ENCODE results near the gene LARP4B.

Gene LARP4B

DNA sequence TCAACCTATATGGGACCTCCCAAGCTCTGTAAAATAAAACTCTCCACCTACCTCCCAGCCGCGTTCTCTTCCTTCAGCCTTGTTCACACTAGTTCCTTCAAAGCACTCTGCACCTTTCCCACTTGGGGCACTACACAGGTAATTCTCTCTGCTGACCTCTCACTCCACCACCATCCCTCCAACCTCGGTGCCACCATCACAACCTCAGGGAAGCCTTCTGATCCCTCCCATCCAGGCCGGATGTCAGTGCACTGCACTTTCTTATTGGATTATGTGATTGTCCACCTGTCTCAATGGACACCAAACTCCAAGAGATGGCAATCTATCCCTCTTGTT, 7.0 kb downstream of the LARP4B start:
- DNase-seq (ENCODE audit: low read depth, low spot score): no peak

DNA sequence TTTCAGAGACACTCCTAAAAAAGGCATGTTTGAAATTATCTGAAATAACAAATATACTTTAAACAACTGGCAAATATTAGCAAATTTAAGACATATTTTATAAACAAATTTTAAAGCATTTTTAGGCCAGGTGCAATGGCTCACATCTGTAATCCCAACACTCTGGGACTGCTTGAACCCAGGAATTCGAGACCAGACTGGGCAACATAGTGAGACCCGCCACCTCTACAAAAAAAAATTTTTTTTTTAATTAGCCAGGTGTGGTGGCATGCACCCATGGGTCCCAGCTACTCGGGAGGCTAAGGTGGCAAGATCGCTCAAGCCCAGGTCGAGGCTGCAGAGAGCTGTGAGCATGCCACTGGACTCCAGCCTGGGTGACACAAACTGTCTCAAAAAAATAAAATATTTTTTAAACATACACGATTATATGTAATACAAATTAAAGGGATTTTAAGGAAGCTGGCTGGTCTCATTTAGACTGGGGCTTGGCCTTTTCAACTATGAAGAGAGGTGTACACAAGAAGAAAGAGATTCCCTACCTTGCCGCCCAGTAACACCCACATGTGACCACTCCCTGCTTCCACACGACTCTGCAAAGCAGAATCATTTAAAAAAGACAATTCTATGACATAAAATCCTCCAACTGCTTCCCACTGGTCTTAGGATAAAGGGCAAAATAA, 7.5 kb downstream of the LARP4B start:
- DNase-seq (ENCODE audit: low read depth, low spot score): no peak

DNA sequence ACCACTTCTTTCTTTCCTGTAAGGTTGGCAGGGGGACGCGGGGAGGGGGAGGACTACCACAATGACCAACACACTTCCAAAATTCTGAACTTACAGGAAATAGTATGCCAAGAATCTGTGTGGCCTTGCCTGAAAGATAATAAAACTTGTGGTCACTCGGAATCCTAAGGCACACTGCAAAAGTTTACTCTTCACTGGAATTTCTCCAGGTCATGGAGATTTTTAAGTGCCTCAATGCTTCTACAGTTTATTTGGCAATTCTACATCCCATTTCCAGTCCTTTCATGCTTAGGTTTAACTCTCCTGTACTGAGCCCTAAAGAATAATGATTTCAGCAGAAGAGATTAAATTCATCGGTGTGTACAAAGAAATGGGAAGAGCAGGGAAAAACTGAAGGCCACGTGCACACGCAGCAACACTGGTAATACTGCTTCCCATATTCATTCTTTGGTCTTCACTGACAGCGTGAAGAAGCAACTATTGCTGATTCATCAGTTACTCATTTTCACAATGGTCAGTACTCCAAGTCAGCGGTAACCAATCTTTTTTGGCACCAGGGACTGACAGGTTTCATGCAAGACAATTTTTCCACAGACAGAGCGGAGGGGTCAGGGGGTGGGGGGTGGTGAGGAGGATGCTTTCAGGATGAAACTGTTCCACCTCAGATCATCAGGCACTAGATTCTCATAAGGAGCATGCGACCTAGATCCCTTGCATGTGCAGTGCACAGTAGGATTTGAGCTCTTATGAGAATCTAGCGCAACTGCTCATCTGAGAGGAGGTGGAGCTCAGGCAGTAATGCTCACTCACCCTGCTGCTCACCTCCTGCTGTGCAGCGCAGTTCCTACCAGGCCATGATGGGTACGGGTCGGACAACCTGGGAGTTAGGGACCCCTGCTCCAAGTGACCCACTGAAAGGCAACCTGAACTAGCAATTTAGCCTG, 9.8 kb downstream of the LARP4B start:
- DNase-seq (ENCODE audit: low read depth, low spot score): peak; percentile 79

DNA sequence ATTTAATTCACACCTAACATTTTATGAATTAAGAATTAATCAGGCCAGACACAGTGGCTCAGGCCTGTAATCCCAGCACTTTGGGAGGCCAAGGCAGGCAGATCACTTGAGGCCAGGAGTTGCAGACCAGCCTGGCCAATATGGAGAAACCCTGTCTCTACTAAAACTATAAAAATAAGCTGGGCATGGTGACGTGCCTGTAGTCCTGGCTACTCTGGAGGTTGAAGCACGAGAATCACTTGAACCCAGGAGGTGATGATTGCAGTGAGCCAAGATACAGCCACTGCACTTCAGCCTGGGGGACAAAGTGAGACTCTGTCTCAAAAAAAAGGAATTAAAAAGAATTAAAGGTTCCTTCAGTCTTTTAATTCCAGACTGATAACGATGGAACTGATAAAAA, 11.1 kb downstream of the LARP4B start:
- no peak for DNase-seq (ENCODE audit: low read depth, low spot score)

DNA sequence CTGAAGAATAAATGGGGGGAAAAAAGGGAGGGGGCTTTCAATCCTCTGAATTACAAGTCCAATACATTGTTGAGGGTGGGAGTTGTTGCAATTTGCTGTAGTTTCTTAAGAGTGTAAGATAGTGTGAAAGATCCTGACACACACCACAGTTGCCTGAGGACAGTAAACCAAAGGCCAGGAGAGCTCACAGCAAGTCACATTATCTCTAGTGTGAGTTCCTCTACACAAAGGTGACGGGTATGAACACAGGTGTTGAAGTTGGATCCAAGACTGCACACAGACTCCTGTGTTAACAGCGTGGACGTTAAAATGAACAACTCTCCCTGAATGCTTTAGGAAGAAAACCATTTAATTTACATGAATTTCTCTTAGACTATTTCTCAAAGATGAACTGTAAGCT, 12.0 kb downstream of the LARP4B start:
- no peak for DNase-seq (ENCODE audit: low read depth, low spot score)

DNA sequence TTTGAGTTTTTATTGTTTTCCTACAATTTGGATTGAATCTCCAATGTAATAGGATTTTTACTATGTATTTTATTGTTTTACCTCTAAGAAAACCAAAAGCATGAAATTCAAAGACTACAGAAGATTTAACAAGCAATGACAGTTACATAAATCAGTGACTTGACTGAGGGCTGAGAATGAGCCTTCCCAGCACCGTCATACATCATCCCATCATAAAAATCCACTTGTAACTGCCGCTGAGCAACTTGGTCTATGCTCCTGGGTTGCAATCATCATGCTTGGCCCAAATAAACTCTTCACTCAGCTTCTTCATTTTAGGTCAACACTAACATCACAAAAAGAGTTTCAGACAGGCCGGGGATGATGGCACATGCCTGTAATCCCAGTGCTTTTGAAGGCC, 13.5 kb downstream of the LARP4B start:
- DNase-seq (ENCODE audit: low read depth, low spot score): no peak

DNA sequence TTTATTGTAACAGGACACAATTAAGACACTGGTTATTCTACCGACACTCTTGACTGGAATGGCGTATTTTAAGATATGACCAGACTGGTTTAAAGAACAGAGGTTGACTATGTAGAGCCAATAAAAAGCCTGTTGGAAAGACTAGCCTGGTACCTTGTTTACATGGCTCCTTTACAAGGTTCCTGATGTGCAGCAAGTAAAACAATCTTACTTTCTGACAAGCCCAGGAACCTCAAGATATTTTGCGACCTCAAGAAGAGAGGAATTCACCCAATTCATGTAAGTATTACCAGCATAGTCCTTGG, 14.1 kb downstream of the LARP4B start:
- DNase-seq (ENCODE audit: low read depth, low spot score): no peak

DNA sequence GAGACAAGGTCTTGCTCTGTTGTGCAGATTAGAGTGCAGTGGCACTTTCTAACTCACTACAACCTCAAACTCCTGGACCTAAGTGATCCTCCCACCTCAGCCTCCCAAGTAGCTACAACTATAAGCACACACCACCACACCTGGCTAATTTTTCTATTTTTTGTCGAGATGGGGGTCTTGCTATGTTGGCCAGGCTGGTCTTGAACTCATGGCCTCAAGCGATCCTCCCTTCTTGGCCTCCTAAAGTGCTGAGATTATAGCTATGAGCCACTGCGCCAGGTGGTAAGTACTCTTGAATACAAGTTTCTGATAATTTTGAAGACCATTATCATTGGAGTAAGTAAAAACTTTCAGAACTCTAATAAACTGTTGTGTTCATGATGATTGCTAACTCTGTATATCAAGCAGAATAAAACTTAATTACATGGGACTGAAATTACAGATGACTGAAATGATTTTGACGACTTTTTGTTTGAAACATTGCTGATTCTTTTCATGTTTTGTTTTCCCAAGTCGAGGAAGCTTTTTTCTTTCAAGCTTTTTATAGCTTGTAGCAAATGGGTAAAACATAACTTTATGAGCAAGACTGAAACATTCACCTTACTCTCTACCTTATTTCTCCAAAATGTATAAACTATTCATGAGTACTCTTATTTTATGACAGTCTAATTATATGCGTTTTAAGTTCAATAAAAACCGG, 14.6 kb downstream of the LARP4B start:
- DNase-seq (ENCODE audit: low read depth, low spot score): no peak

DNA sequence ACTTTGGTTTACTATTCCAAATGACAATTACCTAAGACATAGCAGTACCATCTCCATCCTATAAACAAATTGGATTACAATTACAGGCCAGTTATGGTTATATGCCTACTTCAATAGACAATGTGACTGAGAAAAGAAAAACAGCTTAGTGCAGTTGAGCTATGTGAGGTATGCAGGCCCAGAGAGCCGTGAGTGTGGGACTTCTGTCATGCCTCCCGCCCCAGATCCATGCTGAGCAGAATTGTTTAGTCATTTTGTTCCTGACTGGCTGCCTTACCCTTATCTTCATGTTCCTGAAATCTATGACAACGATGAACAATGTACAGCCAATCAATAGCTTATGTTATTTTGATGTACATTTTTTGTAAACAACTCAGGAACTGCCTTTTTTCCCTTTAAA, 21.7 kb downstream of the LARP4B start:
- DNase-seq (ENCODE audit: low read depth, low spot score): peak; percentile 83

DNA sequence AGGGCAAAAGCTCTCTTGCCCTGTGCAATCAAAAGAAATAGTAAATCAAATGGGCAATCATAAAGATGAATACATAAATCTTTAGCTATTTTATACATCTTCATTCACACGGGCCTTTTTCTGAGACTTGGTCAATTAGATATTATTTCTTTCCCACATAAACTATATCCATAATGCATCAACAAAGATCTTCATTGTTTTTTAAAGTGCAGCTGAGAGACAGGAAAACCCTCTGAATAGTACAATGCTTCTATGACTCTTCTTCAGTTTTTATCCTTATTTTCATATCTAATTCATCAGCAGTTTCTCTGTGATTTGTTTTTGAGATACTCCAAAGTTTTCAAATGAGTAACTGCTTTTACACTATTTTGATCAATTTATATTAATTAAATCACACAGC, 25.5 kb downstream of the LARP4B start:
- no peak for DNase-seq (ENCODE audit: low read depth, low spot score)

DNA sequence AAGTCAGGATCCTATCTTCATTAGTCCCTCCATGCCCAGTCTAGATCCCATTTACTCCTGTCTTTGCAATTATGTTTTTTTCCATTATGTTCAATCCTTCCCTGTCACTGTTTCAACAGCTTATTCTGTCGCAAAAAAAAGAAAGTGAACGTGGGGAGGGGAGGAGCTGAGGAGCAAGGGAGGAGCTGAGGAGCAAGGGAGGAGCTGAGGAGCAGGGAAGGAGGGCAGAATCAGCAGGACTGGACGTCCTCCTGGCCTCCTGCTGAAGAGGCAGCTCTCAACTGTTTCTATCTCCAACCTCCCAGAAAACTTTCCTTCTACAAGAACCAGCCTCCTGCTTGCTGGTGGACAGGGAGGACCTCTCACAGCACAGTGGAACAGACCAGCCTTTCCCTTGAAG, 26.0 kb downstream of the LARP4B start:
- DNase-seq (ENCODE audit: low read depth, low spot score): no peak

DNA sequence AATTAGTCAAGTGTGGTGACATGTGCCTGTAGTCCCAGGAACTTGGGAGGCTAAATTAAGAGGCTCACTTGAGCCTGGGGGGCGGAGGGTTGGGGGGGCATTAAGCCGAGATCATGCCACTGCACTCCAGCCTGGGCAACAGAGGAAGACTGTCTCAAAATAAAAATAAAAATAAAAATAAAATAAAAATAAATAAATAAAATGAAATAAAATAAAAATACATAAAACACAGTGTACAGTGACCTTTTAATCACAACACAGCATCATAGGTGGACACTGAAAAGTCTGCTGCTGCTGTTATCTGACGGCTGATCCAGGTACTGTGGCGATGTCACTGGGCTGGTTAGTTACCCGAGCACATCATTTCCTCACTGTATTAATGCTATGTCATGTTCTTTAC, 27.1 kb downstream of the LARP4B start:
- DNase-seq (ENCODE audit: low read depth, low spot score): no peak

DNA sequence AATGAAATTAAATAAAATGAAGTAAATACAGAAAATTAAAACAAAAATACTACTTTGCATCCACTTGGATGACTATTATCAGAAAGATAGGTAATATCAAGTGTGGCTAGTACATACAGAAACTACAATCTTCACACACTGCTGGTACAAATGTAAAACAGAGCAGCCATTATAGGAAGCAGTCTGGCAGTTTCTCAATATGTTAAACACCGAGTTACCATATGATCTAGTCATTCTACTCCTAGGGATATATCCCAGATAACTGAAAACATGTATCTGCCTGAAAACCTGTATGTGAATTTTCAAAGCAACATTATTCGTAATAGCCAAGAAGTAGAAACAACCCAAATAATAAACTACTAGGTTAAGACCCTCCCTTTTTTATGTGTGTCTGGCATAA, 33.4 kb downstream of the LARP4B start:
- DNase-seq (ENCODE audit: low read depth, low spot score): no peak

DNA sequence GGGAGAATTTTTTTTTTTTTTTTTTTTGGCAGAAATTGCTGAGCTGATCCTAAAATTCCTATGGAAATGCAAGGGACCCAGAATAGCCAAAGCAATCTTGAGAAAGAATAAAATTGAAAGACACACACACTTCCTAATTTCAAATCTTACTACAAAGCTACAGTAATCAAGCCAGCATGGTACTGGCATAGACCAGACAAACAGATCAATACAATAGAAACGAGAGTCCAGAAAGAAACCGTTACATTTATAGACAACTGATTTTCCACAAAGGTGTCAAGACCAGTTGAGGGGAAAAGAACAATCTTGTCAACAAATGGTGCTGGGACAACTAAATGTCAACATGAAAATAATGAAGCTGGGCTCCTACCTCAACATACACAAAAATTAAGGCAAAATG, 34.5 kb downstream of the LARP4B start:
- DNase-seq (ENCODE audit: low read depth, low spot score): no peak

DNA sequence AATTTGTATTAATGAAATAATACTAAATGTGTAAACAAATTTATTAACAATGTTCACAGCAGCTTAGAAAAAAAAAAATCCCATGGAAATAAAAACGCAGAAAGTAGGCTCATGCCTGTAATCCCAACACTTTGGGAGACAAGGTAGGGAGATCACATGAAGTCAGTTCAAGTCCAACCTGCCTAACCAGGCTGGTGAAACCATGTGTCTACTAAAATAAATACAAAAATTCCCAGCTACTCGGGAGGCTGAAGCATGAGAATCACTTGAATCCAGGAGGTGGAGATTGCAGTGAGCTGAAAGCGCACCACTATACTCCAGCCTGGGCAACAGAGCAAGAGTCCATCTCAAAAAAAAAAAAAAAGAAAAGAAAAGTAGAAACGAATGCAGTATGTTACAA, 36.2 kb downstream of the LARP4B start:
- DNase-seq (ENCODE audit: low read depth, low spot score): no peak

DNA sequence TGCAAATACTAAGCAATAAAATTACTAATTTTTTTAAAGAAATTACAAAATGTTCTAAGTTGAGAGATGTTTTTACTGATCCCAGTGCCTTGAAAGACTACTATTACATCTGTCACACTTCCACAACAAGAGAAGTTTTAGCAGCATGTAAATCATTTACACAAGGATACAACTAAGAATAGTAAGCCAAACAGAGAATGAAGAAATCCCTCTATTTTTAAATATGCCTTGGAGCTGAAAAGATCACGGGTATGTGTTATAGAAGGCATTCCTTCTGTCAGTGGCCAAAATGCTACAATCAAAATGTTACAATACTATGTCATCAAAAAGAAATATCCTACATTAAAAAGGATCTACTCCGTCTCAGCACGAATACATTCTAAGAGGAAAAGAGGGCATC, 52.6 kb downstream of the LARP4B start:
- DNase-seq (ENCODE audit: low read depth, low spot score): no peak

DNA sequence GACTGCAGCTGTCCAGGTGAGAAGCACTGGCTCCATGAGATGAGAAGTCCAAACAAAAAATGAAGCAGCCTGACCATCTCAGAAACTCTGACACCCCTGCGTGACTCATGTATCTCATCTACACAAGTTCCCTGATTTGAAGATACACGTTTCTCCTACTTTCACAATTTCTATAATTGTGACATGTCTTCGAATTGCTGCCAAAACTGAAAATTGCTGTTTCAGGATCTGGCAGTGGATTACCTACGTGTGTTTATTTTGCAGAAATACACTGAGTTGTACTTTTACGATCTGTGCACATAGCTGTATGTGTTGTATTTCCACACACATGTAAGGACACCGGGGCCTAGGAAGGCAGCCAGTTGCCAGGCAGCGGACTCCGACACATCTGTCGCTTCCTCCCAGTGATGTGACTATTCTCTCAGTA, 53.2 kb downstream of the LARP4B start:
- DNase-seq (ENCODE audit: low read depth, low spot score): no peak

DNA sequence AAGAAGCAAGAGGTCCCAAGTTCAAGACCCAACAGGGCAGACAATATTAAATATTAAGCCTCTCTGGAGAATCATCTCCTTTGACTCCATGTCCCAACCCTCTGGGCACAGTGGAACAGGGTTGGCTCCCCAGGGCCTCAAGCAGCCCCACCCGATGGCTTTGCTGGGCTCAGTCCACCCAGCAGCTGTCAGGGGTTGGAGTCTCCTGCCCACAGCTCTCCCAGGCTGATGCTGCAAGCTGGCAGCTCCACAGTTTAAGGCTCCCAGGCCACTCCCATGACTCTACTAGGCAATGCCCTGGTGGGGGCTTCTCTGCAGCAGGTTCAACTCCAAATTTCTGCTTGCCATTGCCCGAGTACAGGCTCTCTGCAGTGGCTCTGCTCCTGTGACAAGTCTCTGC, 55.1 kb downstream of the LARP4B start:
- DNase-seq (ENCODE audit: low read depth, low spot score): no peak

DNA sequence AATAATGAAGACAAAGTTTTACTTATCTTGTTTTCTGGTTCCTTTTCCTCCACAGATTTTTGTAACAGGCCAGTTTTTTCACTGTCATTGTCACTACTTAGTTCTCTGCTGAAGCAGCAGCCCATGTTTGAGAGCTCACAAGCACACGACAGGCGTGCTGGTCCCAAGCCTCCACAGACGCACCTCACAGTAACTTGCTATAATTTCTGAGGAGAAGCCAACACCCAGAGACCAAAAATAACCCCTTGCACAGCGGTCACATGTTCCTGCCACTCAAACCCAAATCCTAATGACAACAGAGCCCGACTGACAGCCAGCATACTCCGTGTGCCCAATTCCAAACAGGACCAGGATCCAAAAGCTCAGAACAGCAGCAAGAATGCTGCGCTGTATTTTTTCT, 58.5 kb downstream of the LARP4B start:
- DNase-seq (ENCODE audit: low read depth, low spot score): no peak

DNA sequence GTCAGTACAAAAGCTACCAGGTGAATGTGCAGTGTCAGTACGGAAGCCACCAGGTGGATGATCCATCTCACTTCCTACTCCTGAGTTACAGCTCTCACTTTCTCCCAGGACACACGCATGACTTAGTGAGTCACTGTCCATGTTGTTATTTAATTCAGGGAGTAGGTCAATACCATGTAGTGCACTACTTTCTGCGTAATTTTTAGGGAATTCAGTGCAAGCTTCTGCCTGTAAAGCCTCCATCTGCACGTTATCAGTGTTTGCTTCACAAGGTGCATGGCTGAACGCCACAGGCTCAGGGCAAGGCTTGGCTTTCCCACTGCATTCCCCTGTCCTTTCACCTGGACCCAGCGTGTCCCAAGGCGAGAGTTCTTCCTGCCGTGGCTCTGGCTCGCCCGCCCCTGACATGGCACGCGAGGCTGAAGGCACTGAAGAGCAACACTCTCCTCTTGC, 59.5 kb downstream of the LARP4B start:
- no peak for DNase-seq (ENCODE audit: low read depth, low spot score)

DNA sequence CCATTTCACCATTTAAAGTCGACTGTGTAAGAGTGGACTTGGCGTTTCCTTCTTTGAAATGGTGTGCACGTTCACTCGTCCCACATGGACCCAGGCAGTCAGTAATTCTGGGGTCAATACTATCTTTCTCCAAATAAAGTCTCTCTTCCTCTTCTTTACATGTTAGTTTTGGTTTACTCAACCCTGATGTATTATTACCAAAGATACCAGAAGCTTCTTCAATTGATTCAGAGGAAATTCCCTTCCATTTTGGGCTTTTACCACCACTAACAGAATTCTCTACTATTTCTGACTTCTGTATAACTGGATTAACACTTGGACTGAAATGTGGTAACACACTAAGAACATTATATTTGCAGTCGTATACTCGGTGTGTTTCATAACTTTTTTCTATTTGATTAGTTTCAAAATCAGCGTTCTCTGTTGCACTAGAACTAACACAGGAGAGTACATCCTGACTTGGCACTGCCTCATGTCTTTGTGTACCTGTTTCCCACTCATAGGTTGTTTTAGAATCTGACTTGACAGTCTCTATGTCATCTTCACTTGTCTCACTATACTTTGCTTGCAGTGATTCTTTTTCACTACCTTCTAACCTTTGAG, 60.8 kb downstream of the LARP4B start:
- DNase-seq (ENCODE audit: low read depth, low spot score): no peak

DNA sequence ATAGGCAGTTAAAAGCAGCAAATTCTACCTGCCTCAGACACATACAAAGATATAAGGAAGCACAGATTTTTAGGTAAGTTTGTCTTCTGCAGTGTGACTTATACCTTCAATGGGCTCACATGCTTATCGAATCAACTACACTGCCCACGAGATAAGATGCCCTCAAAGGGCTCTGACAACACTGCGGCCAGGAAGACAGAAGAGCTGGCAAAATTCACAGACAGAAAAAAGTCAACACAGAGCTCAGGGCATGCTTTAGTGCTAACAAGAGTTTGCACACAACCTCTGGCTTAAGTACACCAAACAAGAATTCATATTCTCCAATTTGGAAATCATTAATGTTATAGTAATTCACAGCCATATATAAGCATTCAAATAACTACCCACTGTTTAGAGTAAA, 62.3 kb downstream of the LARP4B start:
- DNase-seq (ENCODE audit: low read depth, low spot score): no peak

All from astrocyte of the hippocampus (primary cell).